Sigmoid colon (tissue), 7 donors: ENCODE data around the gene CHMP4A. TPM values are rescaled to one million over a fixed set of nuclear protein-coding genes. Genes with fewer than 3 reads are reported as not detected.

ENCODE experiments used
- DNase-seq: peaks from one replicate; pipeline ENCODE4 v3.0.0-alpha.2; 2019
- H3K27ac ChIP-seq, 4 donors: fragments of 200-600 bp; sonication (generic); one replicate each; pipeline ENCODE4 v1.5.1; 2016 to 2019; ENCODE audit warnings: mild to moderate bottlenecking in 1 of 4
- H3K27me3 ChIP-seq, 3 donors: fragments of 200-600 bp; sonication (generic); one replicate each; pipeline ENCODE4 v1.5.1; 2019; ENCODE audit warnings: mild to moderate bottlenecking in 1 of 3
- H3K36me3 ChIP-seq, 4 donors: fragments of 200-600 bp; sonication (generic); one replicate each; pipeline ENCODE4 v1.5.1; 2016 to 2019
- H3K4me1 ChIP-seq, 4 donors: fragments of 200-600 bp; sonication (generic); one replicate each; pipeline ENCODE4 v1.5.1; 2017 to 2019
- H3K4me3 ChIP-seq, 4 donors: fragments of 200-600 bp; sonication (generic); one replicate each; pipeline ENCODE4 v1.5.1; 2017 to 2019; ENCODE audit warnings: mild to moderate bottlenecking in 2 of 4, moderate library complexity in 1 of 4
- H3K9me3 ChIP-seq, 4 donors: fragments of 200-600 bp in 3 of 4; sonication (generic) in 3 of 4; one replicate each; pipeline versions ENCODE4 v1.5.1 to v1.6.1; 2013 to 2019
- EP300 ChIP-seq, 4 donors: sonication (generic); formaldehyde crosslinking; IDR thresholded peaks; one replicate each; pipeline ENCODE4 v1.6.1; 2017; ENCODE audit warnings: antibody characterized with exemption in 4 of 4
- POLR2A ChIP-seq, 2 donors: fragments of 450-650 bp; IDR thresholded peaks; one replicate each; pipeline ENCODE4 v1.6.1; 2016; ENCODE audit warnings: antibody characterized with exemption in 2 of 2, mild to moderate bottlenecking in 2 of 2, moderate library complexity in 2 of 2
- POLR2AphosphoS5 ChIP-seq, 4 donors: sonication (generic); formaldehyde crosslinking; IDR thresholded peaks; one replicate each; pipeline ENCODE4 v1.6.1; 2017; ENCODE audit warnings: antibody characterized with exemption in 4 of 4
- WGBS, 2 donors: extraction: QIAGEN DNeasy Blood & Tissue Kit; methylation state at CpG; one replicate each; pipeline ENCODE4 v1.1.7; 2013; 5-methylcytosine and 5-hydroxymethylcytosine counted together
- intact Hi-C: fragments of 100-400 bp; cut with DNase I; formaldehyde crosslinking; loops from one replicate; pipeline ENCODE4 v1.15.1; 2023
- polyA plus RNA-seq, 3 donors: library from polyadenylated mRNA; stranded (reverse); fragments of 200-250 nt; gene quantifications; one replicate each; pipeline ENCODE4 v1.2.3, GENCODE V29; 2013
- total RNA-seq, 4 donors: library from RNA; depleted of rRNA; stranded (reverse); fragments of >200 nt; gene quantifications; one replicate each; pipeline ENCODE4 v1.1.0, GENCODE V29; 2016
- TF ChIP-seq, protein P1 (sequence below), 4 experiments: fragments of 450-650 bp in 3 of 4; fragments of 200-600 bp in 1 of 4; IDR thresholded peaks; one replicate each; pipeline ENCODE4 v1.5.1; 2016 to 2019; ENCODE audit warnings: antibody characterized with exemption in 4 of 4, mild to moderate bottlenecking in 3 of 4, moderate library complexity in 2 of 4
- donor health status: healthy with polysubstance abuse.
- donor health status: Bipolar disorder and iron deficiency.
- donor health status: healthy.

The CHMP4A gene, protein sequence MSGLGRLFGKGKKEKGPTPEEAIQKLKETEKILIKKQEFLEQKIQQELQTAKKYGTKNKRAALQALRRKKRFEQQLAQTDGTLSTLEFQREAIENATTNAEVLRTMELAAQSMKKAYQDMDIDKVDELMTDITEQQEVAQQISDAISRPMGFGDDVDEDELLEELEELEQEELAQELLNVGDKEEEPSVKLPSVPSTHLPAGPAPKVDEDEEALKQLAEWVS
- total RNA-seq: 100 to 1,000 TPM in 2 of 4 donors, 10 to 100 TPM in 2; 65.6 to 149 (median 102) TPM
- polyA plus RNA-seq: 100 to 1,000 TPM in 2 of 3 donors, 10 to 100 TPM in 1; 81.6 to 116 (median 109) TPM

DNA sequence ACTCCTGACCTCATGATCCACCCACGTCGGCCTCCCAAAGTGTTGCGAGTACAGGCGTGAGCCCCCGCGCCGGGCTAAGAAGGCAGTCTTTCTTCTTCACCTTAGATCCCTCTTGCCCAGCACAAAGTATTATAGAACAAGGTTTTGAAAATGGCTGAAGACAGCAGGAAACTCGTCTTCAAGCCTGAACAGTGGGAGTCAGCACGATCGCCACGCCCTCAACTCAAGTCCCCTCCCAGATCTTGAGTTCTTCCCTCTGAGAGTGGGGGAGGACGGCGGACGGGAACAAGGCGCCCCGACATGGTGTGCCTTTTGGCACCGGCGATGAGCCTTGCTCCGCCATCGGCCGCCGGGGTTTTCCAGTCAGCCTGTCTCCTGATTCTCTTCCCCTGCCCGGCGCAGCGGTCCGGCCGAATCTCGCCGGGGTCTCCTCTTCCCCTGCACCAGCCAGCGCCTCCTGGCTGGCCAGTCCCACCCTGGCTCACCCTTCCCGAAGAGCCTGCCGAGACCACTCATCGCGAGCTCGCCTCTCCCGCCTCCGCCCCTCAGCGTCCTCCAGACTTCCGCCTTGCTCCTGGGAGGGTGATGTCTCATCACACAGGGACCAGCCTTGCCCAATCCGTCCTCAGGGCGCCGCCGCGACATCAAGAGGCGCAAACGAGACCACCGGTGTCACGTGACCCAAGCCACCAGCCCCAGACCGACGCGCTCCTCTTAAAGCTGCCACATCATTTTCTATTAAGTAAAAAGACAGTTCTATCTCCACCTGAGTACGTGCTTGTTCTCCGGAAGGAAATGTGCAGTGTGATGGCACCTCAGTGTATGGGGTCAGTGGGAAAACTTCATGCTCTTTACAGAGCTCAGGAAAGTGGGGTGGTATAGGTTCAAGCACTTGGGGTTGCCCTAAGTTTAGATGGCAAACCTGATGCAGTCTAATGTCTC, at the start of gene CHMP4A:
CHMP4A (minus strand) TSS at position 565 of the 942 bp plus-strand sequence; CDS start at position 516, 49 bp downstream.
- H3K36me3 ChIP-seq: peaks cover 5 to 43% (median 15%) of the 10 kb centered on the region in 4 donors
- peak within 1 kb of the TSS; percentile 58 to 73 (median 69) for H3K4me3 ChIP-seq
- DNase-seq: peak; percentile 99
- intact Hi-C loops: loop anchor here (2.0 kb wide), 1 partner anchor 18 kb away; the partner anchor contains the start of gene TM9SF1
- H3K9me3 ChIP-seq: no peaks in the 10 kb centered on the region
- peak; percentile 98 to 99 (median 99) for TF ChIP-seq POLR2AphosphoS5 (IDR thresholded peaks at IDR 0.05)
- TF ChIP-seq POLR2A (IDR thresholded peaks at IDR 0.05): peak; percentile 94 to 97
- TF ChIP-seq, protein P1, sequence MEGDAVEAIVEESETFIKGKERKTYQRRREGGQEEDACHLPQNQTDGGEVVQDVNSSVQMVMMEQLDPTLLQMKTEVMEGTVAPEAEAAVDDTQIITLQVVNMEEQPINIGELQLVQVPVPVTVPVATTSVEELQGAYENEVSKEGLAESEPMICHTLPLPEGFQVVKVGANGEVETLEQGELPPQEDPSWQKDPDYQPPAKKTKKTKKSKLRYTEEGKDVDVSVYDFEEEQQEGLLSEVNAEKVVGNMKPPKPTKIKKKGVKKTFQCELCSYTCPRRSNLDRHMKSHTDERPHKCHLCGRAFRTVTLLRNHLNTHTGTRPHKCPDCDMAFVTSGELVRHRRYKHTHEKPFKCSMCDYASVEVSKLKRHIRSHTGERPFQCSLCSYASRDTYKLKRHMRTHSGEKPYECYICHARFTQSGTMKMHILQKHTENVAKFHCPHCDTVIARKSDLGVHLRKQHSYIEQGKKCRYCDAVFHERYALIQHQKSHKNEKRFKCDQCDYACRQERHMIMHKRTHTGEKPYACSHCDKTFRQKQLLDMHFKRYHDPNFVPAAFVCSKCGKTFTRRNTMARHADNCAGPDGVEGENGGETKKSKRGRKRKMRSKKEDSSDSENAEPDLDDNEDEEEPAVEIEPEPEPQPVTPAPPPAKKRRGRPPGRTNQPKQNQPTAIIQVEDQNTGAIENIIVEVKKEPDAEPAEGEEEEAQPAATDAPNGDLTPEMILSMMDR (IDR thresholded peaks at IDR 0.05): no peak
- TF ChIP-seq EP300 (IDR thresholded peaks at IDR 0.05): no peak
- peak within 1 kb of the TSS; percentile 91 to 97 (median 92) for H3K27ac ChIP-seq
- H3K4me1 ChIP-seq: peaks cover 0 to 45% (median 34%) of the 10 kb centered on the region in 4 donors
- H3K27me3 ChIP-seq: no peaks in the 10 kb centered on the region
- WGBS, 2 donors: 0 to 1% methylated on average over 53 of the region's 53 CpGs

DNA sequence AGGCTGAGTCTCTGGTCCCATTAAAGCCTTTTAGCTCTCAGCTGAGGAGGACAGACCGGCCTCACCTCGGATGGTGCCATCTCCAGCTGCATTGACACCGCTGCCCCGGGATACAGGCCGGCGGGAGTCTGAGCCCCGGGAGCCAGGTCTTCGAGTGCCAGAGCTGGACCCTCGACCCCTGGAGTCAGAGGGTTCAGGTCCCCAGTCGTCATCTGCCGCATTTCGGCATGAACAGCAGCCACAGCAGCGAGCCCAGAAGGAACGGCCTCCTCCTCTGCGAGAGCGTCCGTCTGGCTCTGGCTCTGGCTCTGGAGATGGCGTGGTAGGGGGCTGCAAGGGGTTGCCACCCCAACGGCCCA, 48.7 kb upstream of the CHMP4A start:
- intact Hi-C loops: no loop called here

DNA sequence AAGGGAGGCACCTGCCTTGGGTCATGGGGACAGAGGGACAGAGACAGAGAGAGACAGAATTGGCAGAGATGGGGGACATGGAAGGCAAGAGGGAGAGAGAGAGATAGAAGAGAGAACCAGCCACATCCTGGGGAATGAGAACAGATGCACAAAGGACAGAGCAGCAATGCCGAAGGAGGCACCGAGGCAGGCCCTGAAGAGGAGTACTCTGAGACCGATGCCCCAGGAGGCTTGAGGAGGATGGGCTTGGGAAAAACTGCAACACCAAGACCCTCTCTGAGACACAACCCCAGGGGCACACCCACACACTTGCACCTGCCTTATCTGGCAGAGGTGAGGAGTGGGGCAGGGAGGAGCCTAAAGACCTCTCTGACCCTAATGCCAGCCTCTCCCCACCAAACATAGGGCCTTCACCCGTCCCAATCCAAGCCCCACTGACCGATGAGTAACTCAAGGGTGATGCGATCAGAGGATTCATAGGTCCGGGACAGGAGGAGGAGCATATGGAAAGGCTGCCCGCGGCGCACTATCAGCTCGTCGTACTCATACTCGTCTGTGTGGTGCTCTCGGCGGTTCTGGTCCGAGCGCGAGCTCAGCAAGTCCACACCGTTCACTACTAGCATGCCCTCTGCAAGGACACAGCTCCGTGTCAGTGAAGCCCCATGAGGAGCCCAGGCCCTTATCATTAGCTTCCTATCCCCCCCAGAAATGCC, 48.1 kb upstream of the CHMP4A start:
- Histone ChIP-seq H3K4me3 (no peak overlapping the region), H3K9me3 (no peaks in the 10 kb centered on the region), H3K27ac (no peak overlapping the region), H3K36me3 (peaks cover 0 to 11% (median 0%) of the 10 kb centered on the region in 4 donors), H3K27me3 (no peaks in the 10 kb centered on the region), H3K4me1 (no peaks in the 10 kb centered on the region)
- no peak for DNase-seq
- WGBS, 2 donors: 90 to 93% methylated on average over 20 of the region's 20 CpGs
- TF ChIP-seq POLR2AphosphoS5 (IDR thresholded peaks at IDR 0.05) (no peak), POLR2A (IDR thresholded peaks at IDR 0.05) (no peak), EP300 (IDR thresholded peaks at IDR 0.05) (no peak)
- TF ChIP-seq, protein P1 (IDR thresholded peaks at IDR 0.05): no peak
- intact Hi-C loops: no loop called here

More for the DNA sequence above, 48.7 kb upstream of the CHMP4A start:
- DNase-seq: no peak
- Histone ChIP-seq H3K4me3 (no peak overlapping the region), H3K27me3 (no peaks in the 10 kb centered on the region), H3K27ac (no peak overlapping the region), H3K9me3 (no peaks in the 10 kb centered on the region), H3K36me3 (peaks cover 0 to 16% (median 0%) of the 10 kb centered on the region in 4 donors), H3K4me1 (no peaks in the 10 kb centered on the region)
- 94 to 95% methylated on average over 19 of the region's 19 CpGs for WGBS, 2 donors
- TF ChIP-seq POLR2A (IDR thresholded peaks at IDR 0.05) (no peak), EP300 (IDR thresholded peaks at IDR 0.05) (no peak), POLR2AphosphoS5 (IDR thresholded peaks at IDR 0.05) (no peak)
- TF ChIP-seq, protein P1 (IDR thresholded peaks at IDR 0.05): no peak

DNA sequence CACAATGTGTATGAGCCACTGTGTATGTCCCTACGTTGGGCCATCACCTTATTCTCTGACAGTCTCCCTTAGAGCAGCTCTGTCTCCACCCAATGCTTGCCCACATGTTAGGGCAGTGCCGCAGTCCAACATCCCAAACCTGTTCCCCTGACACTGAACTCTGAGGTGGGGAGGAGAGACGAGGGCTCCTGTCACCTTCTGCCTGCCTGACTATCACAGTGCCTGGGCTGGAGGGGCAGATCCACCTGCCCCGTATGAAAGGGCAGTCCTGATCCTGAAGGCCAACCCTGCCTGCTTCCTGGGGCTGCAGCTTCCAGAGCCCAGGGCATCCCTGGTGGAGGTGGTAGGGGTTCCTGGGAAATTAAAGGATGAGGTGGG, 47.5 kb upstream of the CHMP4A start:
- H3K36me3 ChIP-seq: peaks cover 0 to 5% (median 0%) of the 10 kb centered on the region in 4 donors
- no peak overlapping the region for H3K4me3 ChIP-seq
- no peaks in the 10 kb centered on the region for H3K27me3 ChIP-seq
- no peak for DNase-seq
- 80 to 90% methylated on average over 4 of the region's 4 CpGs for WGBS, 2 donors
- intact Hi-C loops: no loop called here
- no peak overlapping the region for H3K27ac ChIP-seq
- TF ChIP-seq POLR2AphosphoS5 (IDR thresholded peaks at IDR 0.05) (no peak), POLR2A (IDR thresholded peaks at IDR 0.05) (no peak), EP300 (IDR thresholded peaks at IDR 0.05) (no peak)
- TF ChIP-seq, protein P1 (IDR thresholded peaks at IDR 0.05): no peak
- H3K9me3 ChIP-seq: no peaks in the 10 kb centered on the region
- H3K4me1 ChIP-seq: no peaks in the 10 kb centered on the region
